ENCODE measurements around the gene COQ2.
A peak's percentile ranks its signal among the peaks of the same experiment; 100 is the strongest.
"Not testable (repeated sequence)": the region's sequence is repeated elsewhere in the genome, so short reads cannot be mapped to it uniquely, and the experiment has no call there.

Gene COQ2

DNA sequence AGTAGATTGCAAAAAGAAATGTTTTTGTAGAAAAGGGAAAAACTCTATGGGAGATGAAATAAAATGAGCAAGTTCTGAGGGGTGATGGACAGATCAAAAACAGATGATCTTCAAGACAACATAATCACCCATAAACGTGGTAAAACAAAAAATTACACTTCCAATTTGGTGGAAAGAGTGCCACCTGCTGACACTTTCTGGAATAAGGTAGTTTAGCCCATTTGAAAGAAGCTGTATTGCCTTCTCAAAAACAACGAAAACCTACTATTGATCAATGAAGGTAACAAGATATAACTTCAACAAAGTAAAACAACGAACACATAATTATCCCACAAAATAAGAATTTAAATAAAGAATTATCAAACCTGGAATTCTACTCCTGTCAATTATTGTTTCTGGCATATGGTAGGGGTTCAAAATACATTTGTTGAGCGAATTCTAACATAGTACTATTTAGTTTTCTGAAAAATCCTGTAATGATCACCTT lies 2.5 kb downstream of the COQ2 start:
- TF ChIP-seq, protein P1, sequence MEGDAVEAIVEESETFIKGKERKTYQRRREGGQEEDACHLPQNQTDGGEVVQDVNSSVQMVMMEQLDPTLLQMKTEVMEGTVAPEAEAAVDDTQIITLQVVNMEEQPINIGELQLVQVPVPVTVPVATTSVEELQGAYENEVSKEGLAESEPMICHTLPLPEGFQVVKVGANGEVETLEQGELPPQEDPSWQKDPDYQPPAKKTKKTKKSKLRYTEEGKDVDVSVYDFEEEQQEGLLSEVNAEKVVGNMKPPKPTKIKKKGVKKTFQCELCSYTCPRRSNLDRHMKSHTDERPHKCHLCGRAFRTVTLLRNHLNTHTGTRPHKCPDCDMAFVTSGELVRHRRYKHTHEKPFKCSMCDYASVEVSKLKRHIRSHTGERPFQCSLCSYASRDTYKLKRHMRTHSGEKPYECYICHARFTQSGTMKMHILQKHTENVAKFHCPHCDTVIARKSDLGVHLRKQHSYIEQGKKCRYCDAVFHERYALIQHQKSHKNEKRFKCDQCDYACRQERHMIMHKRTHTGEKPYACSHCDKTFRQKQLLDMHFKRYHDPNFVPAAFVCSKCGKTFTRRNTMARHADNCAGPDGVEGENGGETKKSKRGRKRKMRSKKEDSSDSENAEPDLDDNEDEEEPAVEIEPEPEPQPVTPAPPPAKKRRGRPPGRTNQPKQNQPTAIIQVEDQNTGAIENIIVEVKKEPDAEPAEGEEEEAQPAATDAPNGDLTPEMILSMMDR (conservative IDR thresholded peaks at IDR 0.05; ENCODE audit: low read depth, low read length), result peak; percentile 73
- H3K4me3 ChIP-seq (ENCODE audit: low read length), result no peak overlapping the region
- DNase-seq (ENCODE audit: low read depth), result no peak

DNA sequence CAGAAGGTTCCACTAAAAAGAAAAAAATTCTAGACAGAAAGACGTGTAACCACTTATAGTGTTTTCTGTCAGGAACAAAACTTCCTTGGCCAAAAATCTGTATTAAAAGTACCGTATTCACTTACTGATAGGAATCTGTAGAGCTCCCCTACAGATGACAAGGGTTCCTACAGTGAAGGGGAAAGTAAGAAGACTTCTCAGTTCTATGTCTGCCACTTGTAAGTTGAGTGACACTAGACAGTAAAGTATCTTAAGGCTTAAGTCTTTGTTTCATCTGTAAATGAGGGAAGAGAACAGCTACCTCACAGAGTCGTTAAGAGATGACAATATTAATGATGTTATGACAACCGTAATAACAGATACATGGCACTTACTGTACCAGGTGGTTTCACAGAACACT lies 3.3 kb downstream of the COQ2 start:
- DNase-seq (ENCODE audit: low read depth), result no peak
- TF ChIP-seq, protein P1 (conservative IDR thresholded peaks at IDR 0.05; ENCODE audit: low read depth, low read length), result no peak
- no peak overlapping the region for H3K4me3 ChIP-seq (ENCODE audit: low read length)

DNA sequence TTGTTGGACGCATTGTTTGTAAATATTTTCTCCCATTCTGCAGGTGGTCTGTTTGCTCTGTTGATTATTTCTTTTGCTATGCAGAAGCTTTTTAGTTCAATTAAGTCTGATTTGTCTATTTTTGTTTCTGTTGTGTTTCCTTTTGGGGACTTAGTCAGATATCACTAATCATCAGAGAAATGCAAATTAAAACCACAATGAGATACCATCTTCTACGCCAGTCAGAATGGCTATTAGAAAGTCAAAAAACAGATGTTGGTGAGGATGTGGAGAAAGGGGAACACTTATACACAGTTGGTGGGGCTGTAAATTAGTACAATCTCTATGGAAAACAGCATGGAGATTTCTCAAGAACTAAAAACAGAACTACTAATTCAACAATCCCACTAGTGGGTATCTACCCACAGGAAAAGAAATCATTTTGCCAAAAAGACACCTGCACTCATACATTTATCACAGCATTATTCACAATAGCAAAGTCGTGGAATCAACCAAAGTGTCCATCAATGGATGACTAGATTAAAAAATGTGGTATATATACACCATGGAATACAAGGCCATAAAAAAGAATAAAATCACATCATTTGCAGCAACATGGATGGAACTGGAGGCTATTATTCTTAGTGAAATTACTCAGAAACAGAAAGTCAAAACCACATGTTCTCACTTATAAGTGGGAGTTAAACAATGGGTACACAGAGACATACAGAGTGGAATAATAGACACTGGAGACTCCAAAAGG lies 8.1 kb downstream of the COQ2 start:
- no peak overlapping the region for H3K4me3 ChIP-seq (ENCODE audit: low read length)
- TF ChIP-seq, protein P1 (conservative IDR thresholded peaks at IDR 0.05; ENCODE audit: low read depth, low read length), result no peak
- DNase-seq (ENCODE audit: low read depth), result no peak

DNA sequence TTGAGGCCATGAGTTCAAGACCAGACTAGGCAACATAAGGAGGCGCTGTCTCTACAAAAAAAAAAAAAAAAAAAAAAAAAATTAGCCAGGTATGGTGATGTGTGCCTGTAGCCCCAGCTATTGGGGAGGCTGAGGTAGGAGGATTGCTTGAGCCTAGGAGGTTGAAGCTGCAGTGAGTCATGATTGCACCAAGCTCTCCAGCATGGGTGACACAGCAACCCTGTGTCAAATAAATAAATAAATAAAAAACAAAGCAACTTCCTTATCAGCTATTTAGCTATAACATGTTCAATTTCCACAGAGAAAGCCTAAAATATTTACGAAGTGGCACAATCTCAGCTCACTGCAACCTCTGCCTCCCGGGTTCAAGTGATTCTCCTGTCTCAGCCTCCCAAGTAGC lies 10.7 kb downstream of the COQ2 start:
- not testable (repeated sequence) for DNase-seq (ENCODE audit: low read depth); H3K4me3 ChIP-seq (ENCODE audit: low read length)

DNA sequence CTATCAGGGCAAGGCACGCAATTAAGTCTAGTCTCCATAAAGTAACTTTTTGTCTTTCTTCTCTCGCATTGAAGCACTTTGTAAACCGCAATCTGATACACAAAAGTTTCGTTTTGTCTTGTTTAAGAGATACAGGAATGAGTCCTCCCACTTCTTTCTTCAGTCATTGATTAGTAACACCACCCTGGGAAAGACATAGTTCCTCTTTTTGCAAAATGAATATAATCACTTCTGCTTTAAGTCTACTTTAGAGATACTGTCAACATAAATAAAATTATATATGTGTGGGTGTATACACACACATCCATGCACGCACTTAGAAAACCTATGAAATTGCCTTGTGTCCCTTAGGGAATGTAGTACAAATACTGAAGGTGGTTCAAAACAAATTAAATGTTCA lies 11.7 kb downstream of the COQ2 start:
- TF ChIP-seq, protein P1 (conservative IDR thresholded peaks at IDR 0.05; ENCODE audit: low read depth, low read length), result no peak
- DNase-seq (ENCODE audit: low read depth), result no peak
- H3K4me3 ChIP-seq (ENCODE audit: low read length), result no peak overlapping the region

DNA sequence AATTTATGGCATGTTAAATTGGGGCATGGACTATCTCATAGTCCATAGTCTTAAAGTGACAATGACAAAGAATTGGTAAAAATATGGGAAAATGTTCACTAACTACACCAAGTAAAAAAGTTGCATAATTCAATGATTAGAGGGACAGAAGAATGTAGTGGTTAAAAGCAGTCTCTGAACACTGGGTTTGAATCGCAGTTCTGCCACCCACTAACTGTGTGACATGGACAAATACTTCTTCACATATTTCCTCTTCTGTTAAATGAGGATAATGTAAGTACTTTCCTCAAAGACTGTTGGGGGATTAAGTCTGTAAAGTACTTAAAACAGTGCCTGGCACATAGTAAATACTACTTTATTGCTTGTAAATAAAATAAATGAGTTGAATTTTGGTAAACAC lies 15.3 kb downstream of the COQ2 start:
- no peak overlapping the region for H3K4me3 ChIP-seq (ENCODE audit: low read length)
- TF ChIP-seq, protein P1 (conservative IDR thresholded peaks at IDR 0.05; ENCODE audit: low read depth, low read length), result no peak
- DNase-seq (ENCODE audit: low read depth), result no peak

DNA sequence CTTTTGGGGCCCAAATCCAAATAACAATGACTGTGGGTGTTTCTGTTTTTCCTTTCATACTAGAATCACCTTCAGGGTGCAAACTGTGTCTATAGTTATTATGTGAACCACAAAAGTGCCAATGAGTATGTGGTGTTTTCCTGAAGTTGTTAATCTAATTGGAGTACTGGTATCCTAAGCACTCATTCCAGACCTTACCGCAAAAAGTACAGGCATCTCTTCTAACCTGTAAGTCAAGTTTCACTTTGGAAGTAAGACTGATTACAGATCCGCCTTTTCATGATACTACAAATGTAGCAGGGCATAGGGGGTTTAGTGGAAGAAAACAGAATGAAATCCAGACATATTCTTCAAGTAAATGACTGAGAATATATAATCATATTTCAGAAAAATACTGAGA lies 16.1 kb downstream of the COQ2 start:
- H3K4me3 ChIP-seq (ENCODE audit: low read length), result no peak overlapping the region
- TF ChIP-seq, protein P1 (conservative IDR thresholded peaks at IDR 0.05; ENCODE audit: low read depth, low read length), result no peak
- no peak for DNase-seq (ENCODE audit: low read depth)
